HG03442 (cell line): ENCODE data around the gene METTL1.
"Not testable (repeated sequence)": the region's sequence is repeated elsewhere in the genome, so short reads cannot be mapped to it uniquely, and the experiment has no call there.

Source experiments
- ATAC-seq: cut with Tn5 transposase; IDR thresholded peaks from one replicate; pipeline ENCODE4 v1.9.1; 2021; ENCODE audit warnings: mild to moderate bottlenecking, moderate library complexity; ENCODE audit not compliant: unreplicated experiment

METTL1 gene

DNA sequence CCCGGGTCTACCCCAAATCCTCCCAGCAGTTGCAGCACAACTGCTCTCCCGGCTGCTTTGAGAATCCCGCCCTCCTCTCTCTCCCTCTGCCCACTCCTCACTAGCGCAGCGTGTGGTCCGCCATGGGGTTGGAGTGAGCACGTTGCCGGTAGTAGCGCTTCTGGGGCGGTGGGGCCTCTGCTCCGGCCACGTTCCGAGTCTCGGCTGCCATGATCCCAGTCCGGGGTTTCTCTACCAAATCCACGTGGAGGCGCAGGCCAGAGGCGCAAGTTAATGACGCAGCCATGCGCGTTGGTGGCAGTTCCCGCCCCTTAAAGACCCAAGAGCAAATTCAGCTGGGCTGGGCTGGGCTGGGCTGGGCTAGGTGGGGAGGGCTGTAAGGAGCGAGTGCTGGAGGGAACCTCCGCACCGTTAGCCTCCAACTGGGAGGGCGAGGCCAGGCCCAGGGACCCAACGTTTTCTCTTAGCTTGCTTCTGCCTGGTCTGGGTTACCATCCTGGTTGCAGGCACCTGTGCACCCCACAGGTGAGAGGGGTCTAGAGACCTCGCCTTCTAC, at the start of gene METTL1:
METTL1 (minus strand) TSS at position 233 of the 556 bp plus-strand sequence; CDS start at position 211, 22 bp downstream.
- peak; percentile 77 for ATAC-seq

DNA sequence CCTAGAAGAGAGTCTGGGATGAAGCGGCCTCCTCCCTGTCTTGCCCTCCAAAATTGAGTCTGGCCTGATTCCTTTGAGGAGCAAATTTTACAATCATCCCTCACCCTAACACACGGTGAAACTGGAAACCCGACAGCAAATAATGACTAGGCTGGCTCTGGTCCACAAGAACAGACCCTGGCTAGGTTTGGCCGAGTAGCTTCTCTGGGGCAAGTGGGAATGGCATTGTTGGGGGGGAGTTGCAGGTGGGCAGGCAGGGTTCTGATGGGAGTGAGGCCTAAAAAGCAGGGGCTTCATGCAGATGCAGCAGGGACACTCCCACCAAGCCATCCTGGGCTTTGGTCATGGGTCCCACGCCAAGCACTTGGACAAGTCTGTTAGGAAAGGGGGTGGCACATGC, 49.1 kb upstream of the METTL1 start:
- not testable (repeated sequence) for ATAC-seq

DNA sequence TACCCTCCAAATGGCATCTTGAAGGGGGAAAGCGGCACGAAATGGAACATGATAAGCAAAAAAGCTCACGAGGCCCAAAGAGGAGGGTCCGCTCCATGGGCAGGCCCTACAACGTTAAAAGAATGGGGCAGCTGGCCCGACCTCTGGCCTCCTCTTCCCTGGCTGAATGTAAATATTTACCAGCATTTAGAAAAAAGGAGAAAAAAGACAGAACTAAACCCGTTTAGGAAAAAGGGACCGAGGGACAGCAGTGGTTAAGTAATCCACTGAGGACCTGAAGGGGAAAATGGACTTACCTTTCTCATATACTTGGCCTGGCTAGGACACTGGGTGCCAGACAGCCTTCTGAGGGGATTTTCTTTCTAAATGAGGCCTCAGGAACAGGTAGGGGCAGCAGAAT, 48.2 kb upstream of the METTL1 start:
- ATAC-seq = not testable (repeated sequence)

DNA sequence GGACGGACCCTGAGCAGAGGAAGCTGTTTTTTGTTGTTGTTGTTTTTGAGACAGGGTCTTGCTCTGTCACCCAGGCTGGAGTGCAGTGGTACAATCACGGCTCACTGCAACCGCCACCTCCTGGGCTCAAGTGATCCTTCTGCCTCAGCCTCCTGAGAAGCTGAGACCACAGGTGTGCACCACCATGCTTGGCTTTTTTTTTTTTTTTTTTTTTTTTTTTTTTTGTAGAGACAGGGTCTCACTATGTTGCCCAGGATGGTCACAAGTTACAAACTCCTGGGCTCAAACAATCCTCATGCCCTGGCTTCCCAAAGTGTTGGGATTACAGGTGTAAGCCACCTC, 46.1 kb upstream of the METTL1 start:
- not testable (repeated sequence) for ATAC-seq

DNA sequence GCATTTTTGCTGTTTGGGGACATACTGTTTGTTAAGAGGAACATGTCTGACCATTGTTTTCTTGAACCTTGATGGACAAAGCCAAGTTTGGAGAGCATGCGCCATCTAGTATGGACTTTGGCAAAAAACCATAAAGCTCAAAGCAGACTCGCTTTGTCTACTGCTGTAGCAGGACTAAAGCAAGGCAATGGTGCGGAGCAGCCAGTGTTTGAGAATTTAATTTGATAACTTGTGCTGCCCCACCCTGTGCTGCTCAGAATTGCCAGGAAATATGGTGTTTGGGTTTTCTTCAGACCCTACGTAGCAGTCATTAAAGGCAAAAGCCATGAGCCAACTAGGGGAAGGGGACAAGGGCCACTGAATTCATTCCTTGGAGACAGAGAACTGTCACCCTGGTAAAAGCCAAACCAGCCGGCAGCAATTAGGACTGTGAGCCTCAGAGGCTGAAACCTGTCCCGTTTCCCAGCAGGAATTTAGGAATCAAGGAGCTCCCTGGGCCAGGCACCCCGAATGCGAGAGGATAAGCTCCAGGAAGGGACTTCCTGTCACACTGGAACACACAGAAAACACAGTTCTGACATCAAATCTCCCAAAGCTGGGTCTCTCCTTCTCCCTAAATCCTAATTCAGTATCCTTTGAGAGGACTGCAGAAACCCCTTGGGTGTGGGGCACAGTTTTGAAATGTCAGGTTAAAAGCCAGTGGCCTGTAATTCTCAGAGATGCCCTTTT, 45.5 kb upstream of the METTL1 start:
- ATAC-seq = no peak

DNA sequence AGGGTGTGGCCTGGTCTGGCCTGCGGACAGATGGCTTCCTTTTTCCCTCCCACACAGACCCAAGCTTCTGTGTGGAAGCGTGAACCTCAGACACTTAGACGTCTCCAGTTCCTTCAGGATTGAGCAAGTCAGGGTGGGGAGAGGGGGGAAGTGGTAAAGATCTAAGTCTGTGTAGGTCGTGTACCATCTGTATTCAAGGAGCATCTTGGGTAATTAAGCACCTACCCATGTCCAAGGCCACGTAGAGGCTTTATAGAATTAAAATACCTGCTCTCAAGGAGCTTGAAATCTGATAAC, 44.9 kb upstream of the METTL1 start:
- ATAC-seq = no peak

DNA sequence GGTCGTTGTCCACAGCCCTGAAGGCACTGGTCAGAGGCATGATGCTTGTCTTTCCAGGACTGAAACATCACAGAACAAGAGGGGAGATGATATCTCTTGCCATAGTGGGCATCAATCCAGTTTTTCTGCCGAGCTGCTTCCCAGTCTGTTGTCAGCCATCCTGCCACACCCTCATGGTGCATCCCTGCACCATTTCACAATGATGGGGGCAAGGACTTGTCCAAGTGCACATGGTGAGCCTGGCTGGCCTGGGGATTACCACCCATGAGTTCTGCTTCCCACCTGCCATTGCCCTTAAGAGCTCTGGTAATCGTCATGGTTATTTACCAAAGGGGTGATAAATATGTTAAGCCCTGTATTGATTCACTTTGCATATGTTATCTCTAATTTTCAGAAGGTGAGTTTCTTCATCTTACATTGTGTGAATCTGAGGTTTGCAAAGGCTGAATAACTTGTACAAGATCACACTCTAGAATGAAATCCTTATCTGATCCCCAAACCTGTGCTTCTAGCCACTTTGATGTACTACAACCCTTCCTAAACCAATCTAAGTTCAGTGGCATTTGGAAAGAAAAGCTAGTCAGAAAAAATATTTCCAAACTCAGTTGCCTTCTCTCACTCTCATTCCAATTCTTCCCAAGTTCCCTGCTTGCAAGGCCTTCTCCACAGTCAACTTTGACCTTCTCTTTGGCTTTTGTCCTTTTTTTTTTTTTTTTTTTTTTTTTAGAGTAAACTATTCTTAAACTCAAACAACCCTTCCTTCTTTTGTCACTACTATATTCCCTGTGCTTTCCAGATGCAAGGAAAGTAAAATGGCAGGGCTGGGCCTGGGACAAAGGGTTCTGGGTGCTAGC, 44.3 kb upstream of the METTL1 start:
- ATAC-seq = no peak

DNA sequence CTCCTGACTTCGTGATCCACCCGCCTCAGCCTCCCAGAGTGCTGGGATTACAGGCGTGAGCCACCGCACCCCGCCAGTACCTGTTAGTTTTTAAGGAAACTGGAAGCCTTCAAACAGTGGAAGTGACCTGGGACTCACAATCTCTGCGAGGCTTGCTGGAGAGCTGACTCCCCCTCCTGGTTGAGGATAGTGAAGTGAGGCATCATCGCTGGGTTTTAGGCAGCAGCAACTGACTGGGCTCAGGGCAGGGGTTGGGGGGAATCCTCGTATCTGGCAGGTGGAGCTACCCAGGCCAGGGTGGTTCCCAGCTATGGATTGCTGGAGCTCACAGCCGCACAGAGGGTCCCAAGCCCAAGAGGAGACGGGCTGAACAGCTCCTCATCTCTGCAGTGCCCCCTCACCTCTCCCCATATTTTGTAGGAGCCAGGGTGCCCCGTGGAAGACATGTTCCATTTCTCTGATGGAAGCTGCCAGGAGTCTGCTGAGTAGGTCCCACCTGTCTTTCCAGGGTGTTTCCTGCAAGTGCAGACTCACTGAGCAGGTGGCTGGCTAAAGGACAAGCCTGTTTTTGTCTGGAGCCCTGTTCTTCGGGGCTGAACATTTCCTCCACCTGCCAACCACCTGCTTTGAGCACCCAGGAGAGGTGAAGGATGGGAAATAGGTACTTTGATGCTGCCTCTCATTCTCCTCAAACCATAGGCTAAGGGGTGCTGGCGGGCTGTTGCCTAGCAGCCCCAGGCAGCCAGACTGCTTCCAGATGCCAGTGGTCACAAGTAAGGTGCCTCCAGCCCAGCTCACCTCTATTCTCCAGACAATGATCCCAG, 43.5 kb upstream of the METTL1 start:
- no peak for ATAC-seq

DNA sequence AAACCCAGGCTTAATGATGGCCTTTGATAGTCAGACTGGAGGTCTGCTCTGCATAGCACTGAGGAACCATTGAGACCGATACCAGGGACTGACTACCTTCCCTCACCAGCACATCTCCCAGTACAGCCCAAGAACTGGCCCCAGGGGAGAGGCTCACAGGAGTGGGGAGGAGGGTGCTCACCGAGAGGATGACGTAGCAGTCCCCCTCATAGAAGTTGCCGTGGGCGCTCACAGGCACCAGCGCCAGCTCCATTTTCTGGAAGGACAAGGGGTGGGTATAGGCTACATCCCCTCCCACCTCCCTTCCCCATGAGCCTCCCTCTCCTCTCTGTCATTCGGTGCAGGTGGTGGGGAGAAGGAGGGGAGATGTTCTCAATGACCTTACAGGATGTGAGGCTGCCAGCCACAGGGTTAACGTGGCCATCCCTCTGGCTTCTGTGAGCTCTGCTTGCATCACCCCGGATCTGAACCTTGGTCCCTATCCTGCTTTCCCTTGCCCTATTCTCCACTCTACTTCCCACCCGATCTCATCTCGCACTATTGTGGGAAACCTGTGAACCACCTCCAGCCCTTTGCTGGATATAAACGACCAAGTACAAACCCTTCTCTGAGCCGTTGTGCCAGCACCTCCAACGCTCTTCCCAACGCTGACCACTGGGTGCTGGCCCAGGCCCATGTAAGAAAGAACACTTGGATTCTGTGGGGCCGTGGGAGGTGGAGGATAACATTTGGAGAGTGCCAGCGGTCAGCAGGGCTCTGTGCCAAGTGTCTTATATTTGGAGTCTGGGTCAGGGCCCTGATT, 42.3 kb upstream of the METTL1 start:
- ATAC-seq = no peak

DNA sequence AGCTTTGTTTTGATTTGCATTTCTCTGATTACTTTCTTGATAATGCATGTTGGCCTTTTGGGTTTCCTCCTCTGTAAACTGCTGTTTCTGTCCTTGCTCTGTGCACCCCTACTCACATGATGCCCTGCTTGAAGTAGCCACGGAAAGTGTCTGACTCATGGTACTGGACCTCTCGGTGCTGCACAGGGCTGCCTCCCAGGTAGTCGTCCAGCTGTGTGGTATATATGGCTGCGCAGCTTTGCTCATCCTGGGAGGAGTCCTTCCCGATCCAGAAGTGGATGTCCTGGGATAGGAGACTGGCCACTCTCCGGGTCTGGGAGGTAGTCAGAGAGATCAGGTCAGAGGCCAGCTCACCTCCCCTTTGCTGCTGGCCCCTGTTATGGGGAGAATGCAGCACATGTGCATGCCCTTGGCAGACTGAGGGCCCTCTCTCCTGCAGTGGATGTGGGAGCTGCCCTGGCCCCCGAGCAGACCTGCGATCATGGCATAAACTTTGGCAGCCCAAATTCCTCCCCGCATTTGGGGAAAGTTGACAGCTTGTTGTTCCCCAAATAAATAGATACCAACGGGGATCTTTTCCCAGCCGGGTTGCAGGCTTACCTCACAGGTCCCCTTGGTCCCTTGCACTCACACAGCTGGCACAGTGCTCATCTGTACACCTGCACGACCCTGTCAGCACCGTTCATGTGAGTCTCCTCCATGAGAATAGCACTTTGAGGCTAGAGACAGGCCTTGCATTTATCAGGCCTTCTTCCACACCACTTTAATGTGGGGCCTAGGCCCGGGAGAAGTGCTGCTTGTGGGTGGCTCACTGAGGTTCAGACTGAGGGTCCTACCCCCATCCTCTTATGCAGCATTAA, 41.4 kb upstream of the METTL1 start:
- no peak for ATAC-seq

DNA sequence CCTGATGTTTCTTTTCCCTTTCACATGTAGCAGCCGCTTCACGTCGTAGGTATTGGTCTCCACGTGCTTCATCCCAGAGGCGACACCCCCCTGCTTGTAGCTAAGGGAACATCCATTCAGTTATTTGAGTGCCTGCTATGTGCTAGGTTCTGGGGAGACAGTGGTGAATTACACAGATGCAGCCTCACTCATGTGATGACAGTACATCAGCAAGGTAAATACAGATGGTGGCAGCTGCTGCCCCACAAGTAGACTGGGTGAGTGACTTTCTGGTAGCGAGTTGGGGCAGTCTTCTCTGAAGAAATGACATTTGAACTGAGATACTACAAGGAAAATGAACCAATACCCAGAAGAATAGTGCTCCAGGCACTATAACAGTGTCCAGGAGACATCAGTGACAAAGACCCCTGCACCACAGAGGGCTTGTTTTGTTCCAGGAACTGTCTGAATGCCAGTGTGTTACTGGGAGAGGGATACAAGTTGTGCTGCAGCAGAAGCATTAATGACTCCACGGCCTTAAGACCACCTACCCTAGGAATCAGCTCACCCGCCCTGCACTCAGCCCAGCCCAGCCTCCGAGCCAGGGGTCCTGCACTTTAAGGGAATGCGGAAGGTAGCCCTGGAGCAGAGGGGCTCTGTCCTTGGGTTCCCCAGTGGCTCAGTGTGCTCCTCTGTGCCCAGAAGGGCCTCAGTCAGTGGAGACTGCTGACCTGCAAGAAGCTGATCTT, 39.3 kb upstream of the METTL1 start:
- no peak for ATAC-seq

DNA sequence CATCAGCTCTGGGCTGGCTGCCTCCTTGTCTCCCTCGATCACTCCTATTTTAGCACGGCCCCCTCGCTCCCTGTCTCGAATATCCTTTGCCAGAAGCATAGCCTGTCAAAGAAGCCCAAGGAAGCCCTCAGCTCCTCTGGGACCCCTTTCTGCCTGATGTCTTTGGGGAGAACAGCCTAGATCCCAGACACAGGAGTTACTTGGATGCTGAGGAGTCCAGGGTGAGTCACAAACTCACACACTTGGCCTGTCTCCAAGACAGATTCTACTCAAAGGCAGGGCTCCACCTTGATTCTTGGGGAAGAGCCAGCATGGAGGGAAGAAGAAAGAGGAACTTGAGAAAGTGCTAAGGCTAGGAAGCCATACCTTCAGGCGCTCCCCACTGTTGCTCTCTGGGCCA, 38.5 kb upstream of the METTL1 start:
- ATAC-seq = no peak

DNA sequence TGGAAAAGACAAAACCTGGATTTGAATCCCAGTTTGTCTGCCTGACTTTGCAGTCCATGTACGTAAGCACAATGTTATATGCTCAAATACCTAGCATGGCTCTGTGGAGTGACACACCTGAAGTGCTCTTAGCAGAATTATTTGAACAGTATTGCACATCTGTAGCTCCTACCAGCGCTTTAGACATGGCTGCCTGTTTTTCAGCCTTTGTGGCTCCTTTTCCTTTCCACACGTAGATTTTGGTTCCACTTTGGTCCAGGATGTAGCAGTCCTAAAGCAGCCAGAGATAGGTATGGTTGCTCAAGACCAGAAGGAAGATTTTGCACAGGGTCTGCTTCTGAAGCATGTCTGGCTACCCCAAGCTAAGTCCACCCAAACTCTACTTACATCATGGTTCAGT, 37.5 kb upstream of the METTL1 start:
- no peak for ATAC-seq

DNA sequence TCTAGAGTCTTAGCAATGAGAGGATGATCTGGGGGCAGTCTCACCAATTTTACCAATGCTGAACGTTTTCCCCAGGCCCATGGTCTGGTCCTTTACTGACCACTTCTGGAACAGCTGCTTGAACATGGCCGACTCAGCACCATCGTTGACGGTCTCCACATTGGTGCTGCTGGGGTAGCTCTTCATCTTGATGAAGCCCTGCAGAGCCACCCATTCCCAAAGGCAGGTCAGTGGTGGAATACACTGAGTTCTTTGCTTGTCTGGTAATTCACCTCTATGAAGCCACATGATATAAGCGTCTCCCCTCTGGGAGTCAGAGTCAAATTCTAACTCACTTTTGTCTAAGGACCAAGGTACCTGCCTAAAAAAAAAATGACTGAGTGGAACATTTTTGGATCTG, 36.4 kb upstream of the METTL1 start:
- ATAC-seq = no peak

DNA sequence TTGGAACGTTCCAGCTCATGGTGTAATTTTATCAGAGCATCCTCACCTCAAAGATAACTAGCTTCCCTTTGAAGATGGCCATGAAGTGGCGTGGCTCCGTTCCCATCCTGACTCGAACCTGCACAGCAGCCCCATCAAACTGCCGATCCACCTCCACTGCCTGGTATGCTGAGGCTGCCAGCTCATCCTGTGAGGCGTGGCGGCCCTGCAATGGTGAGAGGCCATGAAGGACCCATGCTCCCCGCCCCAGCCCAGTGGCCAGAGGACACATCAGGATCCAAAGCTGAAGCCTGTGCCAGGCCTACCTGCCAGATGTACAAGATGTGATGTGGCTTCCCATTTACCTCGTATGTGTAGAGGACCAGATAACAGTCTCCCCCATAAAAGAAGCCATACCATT, 35.4 kb upstream of the METTL1 start:
- ATAC-seq = no peak

DNA sequence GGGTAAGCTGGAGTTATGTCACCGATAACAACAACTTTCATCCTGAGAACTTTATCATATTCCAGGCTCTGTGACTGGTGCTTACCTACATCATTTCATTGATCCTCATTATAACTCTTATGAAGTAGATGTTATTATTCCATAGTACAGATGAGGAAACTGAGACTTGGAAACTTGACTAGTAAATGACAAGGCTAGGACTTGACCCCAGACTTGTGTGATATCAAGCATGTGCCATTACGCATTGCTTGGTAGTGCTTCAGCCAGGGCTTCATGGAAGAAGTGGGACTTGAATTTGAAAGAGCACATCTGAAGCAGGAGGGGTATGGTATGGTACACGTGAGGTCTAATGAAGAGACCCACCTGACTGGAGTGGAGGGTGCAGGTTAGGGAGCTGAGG, 34.8 kb upstream of the METTL1 start:
- no peak for ATAC-seq

DNA sequence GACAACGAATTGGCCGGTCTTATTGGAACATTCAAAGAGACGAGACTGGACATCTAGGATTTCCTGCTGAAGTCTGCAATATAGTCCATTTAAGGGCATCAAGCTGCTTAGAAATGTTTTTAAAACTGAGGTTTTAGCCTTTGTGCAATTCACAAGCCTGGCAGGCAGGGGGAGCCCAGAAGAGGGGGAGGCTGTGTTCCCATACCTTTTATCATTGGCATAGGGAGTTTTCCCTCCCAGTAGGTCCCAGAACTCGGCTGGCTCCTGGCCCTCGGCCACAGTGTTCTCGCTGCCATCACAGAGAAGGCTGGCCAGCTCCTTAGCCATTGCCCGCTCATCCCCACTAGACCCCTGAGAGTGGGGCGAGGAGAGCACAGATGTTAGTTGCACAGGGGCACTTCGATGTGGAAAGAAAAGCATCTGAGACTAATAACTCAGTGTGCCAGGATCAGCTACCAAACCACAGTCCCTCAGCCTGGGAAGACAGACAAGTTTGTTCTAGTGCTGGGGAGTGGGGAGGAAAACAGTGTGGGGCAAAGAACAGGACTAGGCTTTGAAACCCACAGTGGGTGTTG, 31.5 kb upstream of the METTL1 start:
- no peak for ATAC-seq

DNA sequence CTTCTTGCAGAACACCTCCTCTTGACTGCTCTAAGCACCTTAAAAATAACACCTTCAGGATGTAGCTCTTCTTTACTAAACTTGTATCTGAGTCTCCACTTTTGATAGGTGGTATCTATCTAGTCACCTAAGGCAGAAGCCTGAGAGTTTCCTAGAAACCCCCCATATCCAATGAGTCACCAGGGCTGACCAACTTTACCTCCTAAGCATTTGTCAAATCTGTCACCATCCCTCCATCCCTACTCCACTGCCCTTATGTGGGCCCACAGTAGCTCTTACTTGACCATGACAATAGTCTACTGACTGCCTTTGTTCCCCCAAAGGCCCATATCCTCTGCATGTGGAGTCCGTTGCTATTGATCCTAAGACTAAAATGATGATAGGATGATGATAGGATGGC, 30.7 kb upstream of the METTL1 start:
- no peak for ATAC-seq

DNA sequence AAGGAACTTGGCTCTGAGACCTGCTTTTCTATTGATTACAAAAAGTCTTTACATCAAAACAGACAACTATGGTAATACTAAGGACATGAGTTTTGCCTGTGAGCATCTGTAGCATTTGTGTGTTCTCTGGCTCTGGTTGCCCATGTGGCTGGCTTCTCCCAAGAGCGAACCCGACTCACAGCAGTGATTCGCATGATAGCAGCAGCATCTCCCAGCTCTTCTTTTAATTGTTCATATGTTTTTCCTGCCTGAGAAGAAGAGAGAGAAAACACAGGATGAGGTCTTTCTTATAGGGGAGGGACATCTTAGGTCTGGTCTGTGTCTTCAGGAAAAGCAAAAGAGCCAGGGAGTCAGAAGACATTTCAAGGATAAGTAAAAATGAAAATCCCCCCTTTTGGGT, 29.1 kb upstream of the METTL1 start:
- ATAC-seq = no peak
